Neural cell (in vitro differentiated cells): ENCODE results near the gene ST8SIA4. TPM values are rescaled to one million over a fixed set of nuclear protein-coding genes. Genes with fewer than 3 reads are reported as not detected.
A peak's percentile ranks its signal among the peaks of the same experiment; 100 is the strongest.

Experiments used
- H2AFZ ChIP-seq: fragments of 200-600, 300-800 bp; sonication (generic), shearing (Covaris generic); 2 replicates; pipeline ENCODE4 v1.6.0; 2014; ENCODE audit warnings: low read depth, mild to moderate bottlenecking, antibody characterized with exemption, low read length, moderate library complexity
- H3F3A ChIP-seq: fragments of 200-600 bp; shearing (Covaris generic); 2 replicates; pipeline ENCODE4 v1.6.1; 2016; ENCODE audit warnings: mild to moderate bottlenecking, moderate library complexity, mixed read lengths, antibody characterized with exemption, low read length; ENCODE audit not compliant: insufficient read depth, poor library complexity, severe bottlenecking
- H3K27ac ChIP-seq: fragments of 200-600, 300-800 bp; sonication (generic), shearing (Covaris generic); 2 replicates; pipeline ENCODE4 v1.5.1; 2014; ENCODE audit warnings: mild to moderate bottlenecking, low read length, moderate library complexity
- H3K27me3 ChIP-seq: fragments of 300-800, 200-600 bp; sonication (generic), shearing (Covaris generic); 2 replicates; pipeline ENCODE4 v1.6.0; 2014; ENCODE audit warnings: mild to moderate bottlenecking, low read depth, low read length, moderate library complexity; ENCODE audit not compliant: insufficient read depth
- H3K36me3 ChIP-seq: fragments of 300-800, 200-600 bp; sonication (generic), shearing (Covaris generic); 2 replicates; pipeline ENCODE4 v1.5.1; 2014; ENCODE audit warnings: mild to moderate bottlenecking, antibody characterized with exemption, low read length, moderate library complexity; ENCODE audit not compliant: insufficient read depth
- H3K4me2 ChIP-seq: fragments of 300-800, 200-600 bp; sonication (generic), shearing (Covaris generic); 2 replicates; pipeline ENCODE4 v1.6.0; 2014; ENCODE audit warnings: mild to moderate bottlenecking, low read length
- H3K4me3 ChIP-seq: fragments of 300-800, 200-600 bp; sonication (generic), shearing (Covaris generic); 2 replicates; pipeline ENCODE4 v1.5.1; 2014; ENCODE audit warnings: mild to moderate bottlenecking, low read length, moderate library complexity
- H3K79me2 ChIP-seq: fragments of 200-600 bp; shearing (Covaris generic); replicated peaks from 2 replicates; pipeline ENCODE4 v1.6.0; 2014; ENCODE audit warnings: mild to moderate bottlenecking, low read length, moderate library complexity; ENCODE audit not compliant: insufficient read depth
- H3K9ac ChIP-seq: fragments of 300-800, 200-600 bp; sonication (generic), shearing (Covaris generic); 2 replicates; pipeline ENCODE4 v1.6.1; 2016; ENCODE audit warnings: mild to moderate bottlenecking, low read length, mixed read lengths
- H3K9me2 ChIP-seq: fragments of 200-600 bp; shearing (Covaris generic); 2 replicates; pipeline ENCODE4 v1.6.1; 2016; ENCODE audit warnings: mild to moderate bottlenecking, low read length, mixed read lengths; ENCODE audit not compliant: insufficient read depth
- H3K9me3 ChIP-seq: fragments of 200-600, 300-800 bp; sonication (generic), shearing (Covaris generic); 2 replicates; pipeline ENCODE4 v1.6.1; 2016; ENCODE audit warnings: mild to moderate bottlenecking, mixed run types, low read length, moderate library complexity, mixed read lengths
- H4K20me1 ChIP-seq: fragments of 200-600 bp; shearing (Covaris generic); 2 replicates; pipeline ENCODE4 v1.6.1; 2016; ENCODE audit warnings: mild to moderate bottlenecking, mixed run types; ENCODE audit not compliant: insufficient read depth
- CTCF ChIP-seq: fragments of 450-650 bp; IDR thresholded peaks from 2 replicates; pipeline ENCODE4 v1.5.1; 2014; ENCODE audit warnings: antibody characterized with exemption, mild to moderate bottlenecking, moderate library complexity; ENCODE audit not compliant: poor library complexity, severe bottlenecking
- MXI1 ChIP-seq: fragments of 450-650 bp; conservative IDR thresholded peaks from 2 replicates; pipeline ENCODE4 v1.6.1; 2014; ENCODE audit warnings: antibody characterized with exemption, mild to moderate bottlenecking; ENCODE audit not compliant: poor library complexity, severe bottlenecking
- POLR2AphosphoS5 ChIP-seq: IDR thresholded peaks from 2 replicates; pipeline ENCODE4 v1.6.1; 2012
- REST ChIP-seq: IDR thresholded peaks from 2 replicates; pipeline ENCODE4 v1.6.1; 2012; ENCODE audit warnings: borderline replicate concordance
- polyA plus RNA-seq: library from polyadenylated mRNA; depleted of rRNA; stranded (reverse); fragments of >200 nt; gene quantifications from 2 replicates; pipeline ENCODE4 v1.2.3, GENCODE V29; 2014

Gene ST8SIA4
- polyA plus RNA-seq, 1 donor from 2014 or later = 15.6 TPM

- TF ChIP-seq REST (no peak), MXI1 (peak; percentile 48)
- Histone ChIP-seq H3K79me2 (peaks cover 30% of the 10 kb centered on the region), H3K27me3 (no peaks in the 10 kb centered on the region), H3F3A (no peaks in the 10 kb centered on the region), H3K4me2 (peak overlapping the region; percentile 35), H3K4me3 (peak overlapping the region; percentile 85), H3K9me2 (no peaks in the 10 kb centered on the region), H3K36me3 (no peaks in the 10 kb centered on the region), H4K20me1 (no peaks in the 10 kb centered on the region), H3K9ac (peak overlapping the region; percentile 80), H2AFZ (peak overlapping the region; percentile 63), H3K9me3 (no peaks in the 10 kb centered on the region), H3K27ac (peak overlapping the region; percentile 62)
Observed at GRCh38 chr5:100902440-100903038, 543 bp downstream of the ST8SIA4 start.

- Histone ChIP-seq H3K4me3 (peak overlapping the region; percentile 85), H3K4me2 (peak overlapping the region; percentile 35), H3K27ac (peak overlapping the region; percentile 62), H3K36me3 (no peaks in the 10 kb centered on the region), H3K9ac (peak overlapping the region; percentile 80), H3K27me3 (no peaks in the 10 kb centered on the region), H2AFZ (peak overlapping the region; percentile 81), H3K79me2 (peaks cover 37% of the 10 kb centered on the region), H4K20me1 (no peaks in the 10 kb centered on the region), H3F3A (no peaks in the 10 kb centered on the region), H3K9me3 (no peaks in the 10 kb centered on the region), H3K9me2 (no peaks in the 10 kb centered on the region)
- TF ChIP-seq REST = peak; percentile 24
- peak; percentile 28 for TF ChIP-seq CTCF
- no peak for TF ChIP-seq POLR2AphosphoS5
Observed at GRCh38 chr5:100901821-100902341, 1.2 kb downstream of the ST8SIA4 start.
